Kidney epithelial cell (primary cell): ENCODE results near the gene BATF2. TPM values are rescaled to one million over a fixed set of nuclear protein-coding genes. Genes with fewer than 3 reads are reported as not detected.
"Not testable (repeated sequence)": the region's sequence is repeated elsewhere in the genome, so short reads cannot be mapped to it uniquely, and the experiment has no call there.

Source experiments
- DNase-seq: peaks from one replicate; pipeline ENCODE4 v3.0.0-alpha.2; 2010; ENCODE audit warnings: low read depth
- H3K27me3 ChIP-seq: 2 replicates; pipeline ENCODE4 v1.6.0; 2011; ENCODE audit warnings: low read length; ENCODE audit not compliant: control insufficient read depth, insufficient read depth
- H3K36me3 ChIP-seq: 2 replicates; pipeline ENCODE4 v1.5.1; 2011; ENCODE audit warnings: low read length; ENCODE audit not compliant: control insufficient read depth, insufficient read depth
- H3K4me3 ChIP-seq: 2 replicates; pipeline ENCODE4 v1.5.1; 2011; ENCODE audit warnings: low read depth, mild to moderate bottlenecking, control low read depth, low read length
- CTCF ChIP-seq: IDR thresholded peaks from 2 replicates; pipeline ENCODE4 v1.5.1; 2011; ENCODE audit warnings: mild to moderate bottlenecking, moderate library complexity, low read length, control low read depth, inconsistent platforms; ENCODE audit not compliant: insufficient read depth, poor library complexity, severe bottlenecking
- total RNA-seq: library from RNA; depleted of rRNA; stranded (reverse); fragments of >200 nt; gene quantifications from 2 replicates; pipeline ENCODE4 v1.2.3, GENCODE V29; 2015

The BATF2 gene
- total RNA-seq, 1 donor from 2014 or later = 1.1 TPM

- Histone ChIP-seq H3K27me3 (no peaks in the 10 kb centered on the region), H3K4me3 (no peak overlapping the region), H3K36me3 (no peaks in the 10 kb centered on the region)
- TF ChIP-seq CTCF = no peak
- DNase-seq = no peak
Observed at GRCh38 chr11:65008873-65009272, 12.1 kb upstream of the BATF2 start.

GRCh38 chr11:65008016-65008415 lies 11.2 kb upstream of the BATF2 start:
- TF ChIP-seq CTCF = no peak
- no peak overlapping the region for H3K4me3 ChIP-seq
- no peak for DNase-seq
- H3K27me3 ChIP-seq = no peaks in the 10 kb centered on the region
- H3K36me3 ChIP-seq = no peaks in the 10 kb centered on the region

- DNase-seq, H3K27me3 ChIP-seq: not testable (repeated sequence)
Observed at GRCh38 chr11:65003968-65004367, 7.2 kb upstream of the BATF2 start.

GRCh38 chr11:65003282-65003681 lies 6.5 kb upstream of the BATF2 start:
- Histone ChIP-seq H3K36me3 (no peaks in the 10 kb centered on the region), H3K27me3 (no peaks in the 10 kb centered on the region), H3K4me3 (no peak overlapping the region)
- no peak for TF ChIP-seq CTCF
- no peak for DNase-seq

More at GRCh38 chr11:65003968-65004367, 7.2 kb upstream of the BATF2 start:
- H3K36me3 ChIP-seq, H3K4me3 ChIP-seq: not testable (repeated sequence)

GRCh38 chr11:65002706-65003105 lies 5.9 kb upstream of the BATF2 start:
- DNase-seq = no peak
- Histone ChIP-seq H3K27me3 (no peaks in the 10 kb centered on the region), H3K4me3 (no peak overlapping the region), H3K36me3 (no peaks in the 10 kb centered on the region)
- no peak for TF ChIP-seq CTCF

GRCh38 chr11:64999478-64999877 lies 2.7 kb upstream of the BATF2 start:
- H3K36me3 ChIP-seq = no peaks in the 10 kb centered on the region
- no peak for TF ChIP-seq CTCF
- no peak overlapping the region for H3K4me3 ChIP-seq
- no peaks in the 10 kb centered on the region for H3K27me3 ChIP-seq
- DNase-seq = no peak
